Measurements from ENCODE around the gene ZNF654. TPM values are rescaled to one million over a fixed set of nuclear protein-coding genes. Genes with fewer than 3 reads are reported as not detected.

Gene ZNF654
- total and polyA plus RNA-seq, 9 of the 15 experiments (the other 6 are each of a cell fraction or from before 2014, with no cell fraction given): 2.4 to 8.6 (median 5.1) TPM

GRCh38 chr3:88058581-88059379, at the start of gene ZNF654, which contains the start of gene CGGBP1 (continued):
- TF ChIP-seq, protein P1, sequence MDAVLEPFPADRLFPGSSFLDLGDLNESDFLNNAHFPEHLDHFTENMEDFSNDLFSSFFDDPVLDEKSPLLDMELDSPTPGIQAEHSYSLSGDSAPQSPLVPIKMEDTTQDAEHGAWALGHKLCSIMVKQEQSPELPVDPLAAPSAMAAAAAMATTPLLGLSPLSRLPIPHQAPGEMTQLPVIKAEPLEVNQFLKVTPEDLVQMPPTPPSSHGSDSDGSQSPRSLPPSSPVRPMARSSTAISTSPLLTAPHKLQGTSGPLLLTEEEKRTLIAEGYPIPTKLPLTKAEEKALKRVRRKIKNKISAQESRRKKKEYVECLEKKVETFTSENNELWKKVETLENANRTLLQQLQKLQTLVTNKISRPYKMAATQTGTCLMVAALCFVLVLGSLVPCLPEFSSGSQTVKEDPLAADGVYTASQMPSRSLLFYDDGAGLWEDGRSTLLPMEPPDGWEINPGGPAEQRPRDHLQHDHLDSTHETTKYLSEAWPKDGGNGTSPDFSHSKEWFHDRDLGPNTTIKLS (IDR thresholded peaks at IDR 0.05; ENCODE audit: borderline replicate concordance, low read depth): peak; percentile 54; the same call in 1 of the 2 replicates
- no peak for TF ChIP-seq TCFL5 (CRISPR knock-in tag; conservative IDR thresholded peaks at IDR 0.05)
- peak; percentile 88 for TF ChIP-seq NFYB (IDR thresholded peaks at IDR 0.05; ENCODE audit: extremely low read depth, insufficient read length)
- TF ChIP-seq MTA3 (IDR thresholded peaks at IDR 0.05; ENCODE audit: borderline replicate concordance): peak; percentile 81; the same call in 1 of the 2 replicates
- no peak for TF ChIP-seq ZNF583 (CRISPR knock-in tag; IDR thresholded peaks at IDR 0.05)
- no peak for TF ChIP-seq SIX5 (IDR thresholded peaks at IDR 0.05; ENCODE audit: borderline replicate concordance in 1 of 2, insufficient read depth in 1 of 2, low read depth in 1 of 2, low read length in 2 of 2)
- TF ChIP-seq PHF20 (IDR thresholded peaks at IDR 0.05; ENCODE audit: partially characterized antibody): peak; percentile 57
- TF ChIP-seq KDM2B (CRISPR knock-in tag; IDR thresholded peaks at IDR 0.05): no peak
- TF ChIP-seq MBD2 (IDR thresholded peaks at IDR 0.05; ENCODE audit: borderline replicate concordance, low read depth): peak; percentile 98
- TF ChIP-seq DACH1 (IDR thresholded peaks at IDR 0.05; ENCODE audit: partially characterized antibody): no peak
- peak; percentile 71; the same call in 1 of the 2 replicates for TF ChIP-seq PHF8 (IDR thresholded peaks at IDR 0.05; ENCODE audit: borderline replicate concordance, low read length)
- no peak for TF ChIP-seq NUFIP1 (IDR thresholded peaks at IDR 0.05; ENCODE audit: partially characterized antibody)
- no peak for TF ChIP-seq SMARCE1 (IDR thresholded peaks at IDR 0.05)
- TF ChIP-seq TGIF2 (CRISPR knock-in tag; IDR thresholded peaks at IDR 0.05): no peak
- peak; percentile 18; the same call in 1 of the 2 replicates for TF ChIP-seq MGA (IDR thresholded peaks at IDR 0.05)

Measured in K562 (cell line).